NCI-H1105 treated with DMSO at 0.1 percent for 48 hours (cell line): Measurements from ENCODE around the gene AURKB.

Experiments used
- DNase-seq: peaks from one replicate; lab custom pipeline; 2025; lab: John Stamatoyannopoulos, UW

AURKB gene

DNA sequence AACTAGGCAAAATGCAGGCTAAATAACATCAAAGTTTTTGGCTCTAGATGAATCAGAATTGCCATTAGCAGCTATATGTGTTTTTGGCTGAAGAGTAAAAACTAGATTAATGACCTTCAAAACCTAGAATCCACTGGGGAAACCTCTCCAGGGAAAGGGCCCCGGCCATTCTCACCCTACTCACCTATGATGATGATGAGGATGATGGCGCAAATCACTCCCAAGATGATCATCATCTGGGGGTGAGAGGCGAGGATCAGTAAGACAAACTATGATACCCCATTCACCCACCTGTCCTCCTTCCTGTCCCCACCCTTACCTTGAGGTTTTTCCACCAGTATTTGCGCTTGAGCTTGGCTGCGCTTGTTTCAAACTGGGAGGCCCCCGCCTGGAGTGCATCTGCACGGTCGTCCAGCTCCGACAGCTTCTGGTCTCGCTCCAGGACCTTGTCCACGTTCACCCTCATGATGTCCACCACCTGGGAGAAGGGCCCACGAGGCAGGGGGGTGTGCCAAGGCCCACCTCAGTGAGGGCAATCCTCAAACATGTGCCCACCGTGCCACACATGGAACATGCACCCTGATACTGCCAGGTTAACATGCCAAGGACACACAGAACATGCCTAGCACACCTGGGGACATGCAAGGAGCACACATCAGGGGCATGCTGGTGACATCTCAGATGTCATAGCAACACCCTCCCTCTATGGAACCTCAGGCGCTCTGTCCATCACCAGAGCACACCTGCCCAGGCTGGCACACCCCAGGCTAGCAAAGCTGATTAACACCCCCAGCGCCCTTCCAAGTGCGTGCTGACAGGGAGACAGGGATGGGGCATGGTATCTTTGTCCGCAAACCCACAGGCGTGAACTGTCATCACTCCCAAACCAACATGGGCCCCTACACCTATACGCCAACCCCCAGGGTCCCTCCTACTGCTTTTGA, 48.8 kb downstream of the AURKB start:
- no peak for DNase-seq

DNA sequence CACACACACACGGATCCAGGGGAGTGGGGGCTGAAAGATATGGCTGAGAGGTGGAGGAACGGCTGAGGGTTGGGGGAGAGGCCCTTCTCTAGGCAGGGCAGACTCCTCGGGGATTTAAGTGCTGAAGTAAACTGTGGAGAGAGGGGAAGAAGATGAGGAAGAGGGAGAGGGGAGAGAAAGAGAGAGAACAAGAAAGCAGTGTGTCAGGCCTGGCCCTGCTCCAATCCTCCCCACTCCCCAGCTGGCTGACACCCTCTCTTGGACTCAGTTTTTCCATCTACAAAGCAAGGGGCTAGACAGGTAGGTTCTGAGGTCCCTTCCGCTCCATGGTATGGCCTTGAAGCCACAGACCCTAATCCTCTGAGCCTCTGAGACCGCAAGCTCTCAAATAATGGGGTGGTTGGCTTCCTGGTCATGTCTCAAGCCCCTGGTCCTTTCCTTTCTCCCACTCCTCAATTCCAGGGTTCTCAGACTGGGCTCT, 49.6 kb downstream of the AURKB start:
- DNase-seq, result no peak

DNA sequence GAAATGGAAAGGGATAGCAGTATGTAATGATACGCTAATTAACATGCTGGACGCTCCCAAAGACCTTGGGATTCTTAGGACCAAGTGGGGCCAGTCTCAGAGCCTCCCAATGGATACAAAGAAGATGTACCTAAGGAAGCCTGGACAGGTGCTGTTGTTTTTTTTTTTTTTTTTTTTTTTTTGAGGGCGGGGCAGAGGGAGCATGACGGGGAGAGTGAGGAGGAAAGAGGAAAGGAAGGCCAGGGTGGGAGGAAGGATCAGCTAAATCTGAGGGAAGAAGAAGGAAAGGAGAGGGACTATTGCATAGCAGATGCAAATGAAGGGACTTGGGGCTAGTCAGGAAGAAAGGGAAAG, 50.2 kb downstream of the AURKB start:
- DNase-seq, result no peak

DNA sequence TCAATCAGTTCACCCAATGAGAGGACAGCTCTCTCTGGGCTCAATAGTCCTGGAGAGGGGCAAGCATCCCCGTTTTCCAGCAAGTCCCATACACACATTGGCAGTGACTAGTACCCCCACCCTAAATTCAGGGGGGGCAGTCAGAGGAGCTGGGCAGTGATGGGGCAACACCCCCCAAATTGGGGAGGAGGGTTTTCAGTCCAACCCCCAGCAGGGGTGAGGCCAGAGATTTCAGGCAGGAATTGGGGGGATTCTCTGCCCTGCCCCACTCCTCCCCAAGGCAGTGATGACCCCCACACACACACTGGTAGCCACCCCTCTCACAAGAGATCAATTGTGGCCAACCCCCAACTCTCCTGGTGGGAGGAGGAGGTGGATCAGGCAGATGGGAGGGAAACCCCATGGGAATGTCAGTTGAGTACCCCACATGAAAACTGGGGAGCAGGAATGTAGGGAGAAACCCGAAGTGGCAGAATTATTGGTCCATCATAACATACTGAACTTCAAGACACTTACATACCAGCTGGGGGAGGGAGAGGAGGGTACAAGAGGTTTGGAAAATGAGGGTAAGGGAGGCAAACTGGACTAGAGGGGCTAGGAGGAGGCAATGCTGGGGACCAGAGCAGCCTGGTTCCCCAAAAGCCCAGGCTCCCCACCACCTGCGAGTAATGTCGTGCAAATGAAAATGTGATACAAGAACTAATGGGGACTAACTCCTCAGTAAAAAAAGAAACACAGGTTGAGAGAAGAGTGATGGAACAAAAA, 50.7 kb downstream of the AURKB start:
- no peak for DNase-seq

DNA sequence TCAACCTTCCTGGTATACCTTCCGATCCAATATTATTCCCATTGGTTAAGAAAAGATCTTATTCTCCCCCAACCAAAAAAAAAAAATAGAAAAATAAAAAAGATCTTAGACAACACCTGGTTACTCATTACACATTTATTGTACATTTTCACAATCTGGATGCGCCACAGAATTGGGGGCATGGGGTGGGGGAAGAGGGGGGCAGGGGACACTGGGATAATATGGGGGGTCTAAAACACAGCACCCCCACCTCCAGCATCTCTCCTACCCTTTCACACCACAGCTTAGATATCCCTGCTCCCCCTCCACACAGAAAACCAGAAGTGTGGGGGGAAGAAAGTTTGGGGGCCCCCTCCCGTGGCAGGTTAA, 51.4 kb downstream of the AURKB start:
- no peak for DNase-seq

DNA sequence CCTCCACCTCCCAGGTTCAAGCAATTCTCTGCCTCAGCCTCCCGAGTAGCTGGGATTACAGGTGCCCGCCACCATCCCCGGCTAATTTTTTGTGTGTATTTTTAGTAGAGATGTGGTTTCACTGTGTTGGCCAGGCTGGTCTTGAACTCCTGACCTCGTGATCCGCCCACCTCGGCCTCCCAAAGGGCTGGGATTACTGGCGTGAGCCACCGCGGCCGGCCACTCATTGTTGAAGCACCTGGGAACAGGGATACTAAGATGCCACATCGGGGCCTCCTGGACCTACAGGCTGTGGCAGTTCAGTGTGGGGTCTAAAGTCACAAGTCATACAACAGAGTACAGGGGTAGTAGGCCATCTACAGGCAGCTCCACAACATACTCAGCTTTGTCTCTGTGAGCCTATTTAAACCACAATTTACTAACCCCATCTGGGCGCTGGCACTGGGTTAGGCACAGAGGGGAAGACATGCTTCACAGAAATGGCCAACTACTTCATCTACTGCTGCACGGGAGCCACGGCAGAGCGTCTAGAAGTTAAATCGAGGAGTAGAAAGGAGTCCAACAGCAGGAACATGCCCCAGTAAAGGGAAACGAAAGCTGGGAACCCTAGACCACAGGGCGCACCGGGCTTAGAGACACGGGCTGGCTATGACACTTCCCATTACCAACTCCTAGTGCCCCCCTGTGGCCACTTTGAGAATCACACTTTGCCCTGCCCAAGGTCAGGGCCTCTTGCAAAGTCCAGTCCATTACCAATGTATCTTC, 51.9 kb downstream of the AURKB start:
- DNase-seq, result peak; percentile 73

DNA sequence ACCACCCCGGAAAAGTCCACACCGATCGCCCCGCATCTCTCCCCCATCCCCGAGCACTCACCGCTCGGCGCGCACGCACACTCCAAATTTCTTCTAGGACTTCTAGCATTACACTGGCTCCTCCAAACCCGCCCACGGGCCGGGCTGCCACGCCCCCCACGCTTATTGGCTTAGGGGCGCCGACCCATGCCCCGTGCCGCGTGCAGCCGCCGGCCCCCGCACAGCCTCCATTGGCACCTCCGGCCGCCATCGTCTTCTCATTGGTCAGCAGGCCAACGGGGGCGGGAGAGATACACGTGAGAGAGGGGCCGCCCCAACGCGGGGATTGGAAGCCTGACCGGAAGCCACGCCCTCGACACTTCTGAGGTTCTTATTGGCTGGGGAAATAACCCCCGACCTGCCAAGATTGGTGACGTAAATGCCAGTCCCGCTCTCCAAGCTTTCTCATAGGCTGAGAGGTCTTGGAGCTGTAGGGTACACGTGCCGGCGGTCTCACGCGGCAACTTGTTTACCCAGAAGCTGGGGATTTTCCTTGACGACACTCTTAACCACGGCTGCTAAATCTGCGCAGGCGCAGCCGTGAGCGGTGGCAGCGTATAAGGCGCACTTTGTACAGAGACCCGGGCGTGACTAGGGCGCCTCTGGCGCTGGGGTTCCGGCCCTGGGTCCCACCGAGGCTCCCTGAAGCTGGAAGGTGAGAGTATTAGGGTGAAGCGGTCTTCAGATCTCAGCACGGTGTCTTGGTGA, 54.0 kb downstream of the AURKB start:
- DNase-seq, result peak; percentile 100

DNA sequence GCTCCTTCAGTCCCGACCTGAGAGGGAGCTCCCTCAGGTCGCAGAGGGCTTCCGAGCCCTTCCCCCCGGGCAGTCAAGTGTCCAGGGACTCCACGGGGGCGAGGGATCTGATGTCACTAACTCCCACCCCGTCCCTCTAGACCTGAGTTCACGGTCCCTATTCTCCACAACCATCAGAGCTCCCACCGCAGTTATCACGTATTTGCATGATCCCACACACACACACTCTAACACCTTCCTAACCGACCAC, 54.5 kb downstream of the AURKB start:
- DNase-seq, result no peak

DNA sequence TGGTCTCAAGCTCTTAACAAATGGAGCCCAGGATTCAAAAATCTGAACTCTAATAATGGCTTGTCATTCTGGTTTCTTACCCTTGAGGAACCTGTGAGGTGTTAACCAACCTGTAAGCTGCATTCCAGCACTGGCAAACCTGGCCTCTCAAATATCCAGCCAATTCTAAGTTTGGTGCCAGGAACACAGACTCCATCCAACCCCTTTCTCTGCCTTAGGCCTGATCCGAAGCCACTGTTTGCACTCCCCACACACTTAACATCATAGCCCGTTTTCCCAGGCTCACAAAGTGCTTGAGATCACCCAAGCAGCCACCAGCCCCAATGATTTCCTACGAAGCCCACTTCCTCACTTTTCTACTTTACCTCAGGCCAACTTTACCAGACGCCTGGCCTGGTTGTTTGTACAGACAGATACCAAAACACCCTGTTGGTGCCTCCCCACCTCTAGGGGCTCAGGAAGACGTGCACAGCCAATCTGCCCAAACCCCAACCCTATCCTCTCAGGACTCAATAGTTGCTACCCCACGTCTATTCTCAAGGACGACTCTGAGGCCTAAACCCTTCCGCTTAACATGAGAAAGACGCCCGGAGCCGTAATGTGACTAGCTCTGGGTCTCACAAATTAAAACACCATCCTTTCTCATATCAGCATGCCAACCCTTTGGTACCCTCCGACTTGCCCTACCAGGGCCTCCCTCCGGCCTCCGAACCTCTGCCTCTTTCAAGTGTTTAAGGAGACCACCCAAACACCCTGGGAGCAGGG, 55.0 kb downstream of the AURKB start:
- no peak for DNase-seq
